HG03159 (cell line): ENCODE measurements around the gene CHD9.
"Not testable (repeated sequence)": the region's sequence is repeated elsewhere in the genome, so short reads cannot be mapped to it uniquely, and the experiment has no call there.

ENCODE experiments used
- ATAC-seq: cut with Tn5 transposase; IDR thresholded peaks from one replicate; pipeline ENCODE4 v1.9.1; 2021; ENCODE audit warnings: mild to moderate bottlenecking, moderate library complexity; ENCODE audit not compliant: unreplicated experiment

The CHD9 gene, protein sequence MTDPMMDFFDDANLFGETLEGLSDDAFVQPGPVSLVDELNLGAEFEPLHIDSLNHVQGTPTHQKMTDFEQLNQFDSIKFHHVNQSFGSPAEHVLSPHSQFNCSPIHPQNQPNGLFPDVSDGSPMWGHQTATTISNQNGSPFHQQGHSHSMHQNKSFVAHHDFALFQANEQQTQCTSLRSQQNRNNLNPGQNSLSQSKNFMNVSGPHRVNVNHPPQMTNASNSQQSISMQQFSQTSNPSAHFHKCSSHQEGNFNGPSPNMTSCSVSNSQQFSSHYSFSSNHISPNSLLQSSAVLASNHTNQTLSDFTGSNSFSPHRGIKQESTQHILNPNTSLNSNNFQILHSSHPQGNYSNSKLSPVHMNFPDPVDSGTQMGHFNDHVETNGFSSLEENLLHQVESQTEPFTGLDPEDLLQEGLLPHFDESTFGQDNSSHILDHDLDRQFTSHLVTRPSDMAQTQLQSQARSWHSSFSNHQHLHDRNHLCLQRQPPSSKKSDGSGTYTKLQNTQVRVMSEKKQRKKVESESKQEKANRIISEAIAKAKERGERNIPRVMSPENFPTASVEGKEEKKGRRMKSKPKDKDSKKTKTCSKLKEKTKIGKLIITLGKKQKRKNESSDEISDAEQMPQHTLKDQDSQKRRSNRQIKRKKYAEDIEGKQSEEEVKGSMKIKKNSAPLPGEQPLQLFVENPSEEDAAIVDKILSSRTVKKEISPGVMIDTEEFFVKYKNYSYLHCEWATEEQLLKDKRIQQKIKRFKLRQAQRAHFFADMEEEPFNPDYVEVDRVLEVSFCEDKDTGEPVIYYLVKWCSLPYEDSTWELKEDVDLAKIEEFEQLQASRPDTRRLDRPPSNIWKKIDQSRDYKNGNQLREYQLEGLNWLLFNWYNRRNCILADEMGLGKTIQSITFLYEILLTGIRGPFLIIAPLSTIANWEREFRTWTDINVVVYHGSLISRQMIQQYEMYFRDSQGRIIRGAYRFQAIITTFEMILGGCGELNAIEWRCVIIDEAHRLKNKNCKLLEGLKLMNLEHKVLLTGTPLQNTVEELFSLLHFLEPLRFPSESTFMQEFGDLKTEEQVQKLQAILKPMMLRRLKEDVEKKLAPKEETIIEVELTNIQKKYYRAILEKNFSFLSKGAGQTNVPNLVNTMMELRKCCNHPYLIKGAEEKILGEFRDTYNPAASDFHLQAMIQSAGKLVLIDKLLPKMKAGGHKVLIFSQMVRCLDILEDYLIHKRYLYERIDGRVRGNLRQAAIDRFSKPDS (N-terminal part only)

DNA sequence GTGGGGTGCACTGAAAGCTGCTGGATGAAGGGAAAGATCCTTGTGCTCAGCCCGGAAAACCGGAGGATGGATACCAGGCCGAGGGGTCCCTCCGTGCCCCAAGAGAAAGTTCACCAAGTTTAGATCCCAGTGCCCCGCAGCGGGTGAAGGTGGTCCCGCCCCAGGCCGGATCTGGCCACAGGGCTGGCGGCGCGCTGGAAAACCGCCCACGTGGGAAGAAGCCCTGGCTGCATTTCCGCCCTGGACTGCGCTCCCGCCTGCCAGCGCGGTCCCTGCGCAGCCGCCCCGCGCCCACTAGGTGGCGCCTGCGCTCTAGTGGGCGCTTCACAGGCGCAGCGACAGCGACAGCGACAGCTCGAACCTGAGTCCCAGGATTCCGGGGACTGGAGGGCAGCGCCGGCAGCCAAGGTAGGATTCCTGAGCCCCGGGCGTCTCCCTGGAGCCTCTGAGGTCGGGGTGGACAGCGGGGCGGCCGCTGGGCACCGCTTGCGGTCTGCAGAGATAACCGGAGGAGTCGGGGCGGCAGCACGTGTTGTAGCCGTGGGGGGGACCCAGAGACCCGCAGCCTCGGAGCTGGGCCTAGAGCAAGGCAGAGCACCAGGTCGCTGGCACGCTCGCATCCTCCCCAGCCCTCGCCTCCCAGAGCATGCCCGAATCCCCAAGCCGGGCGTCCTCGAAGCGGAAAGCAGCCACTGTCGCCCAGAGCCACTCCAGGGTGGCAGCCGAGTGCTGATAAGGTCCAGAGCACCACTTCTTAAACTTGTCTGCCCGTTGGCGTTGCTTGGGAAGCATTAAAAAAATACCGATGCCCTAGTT lies at the start of gene CHD9:
CHD9 (plus strand) TSS at position 322 of the 816 bp plus-strand sequence. CDS start 101,099 bp downstream, outside the sequence.
- peak; percentile 79 for ATAC-seq

GRCh38 chr16:53007095-53007494 lies 47.7 kb upstream of the CHD9 start:
- no peak for ATAC-seq

- no peak for ATAC-seq
These were observed 40.5 kb upstream of the CHD9 start for GRCh38 chr16:53014287-53014686.

- no peak for ATAC-seq
These were observed 35.9 kb upstream of the CHD9 start for GRCh38 chr16:53018834-53019416.

DNA sequence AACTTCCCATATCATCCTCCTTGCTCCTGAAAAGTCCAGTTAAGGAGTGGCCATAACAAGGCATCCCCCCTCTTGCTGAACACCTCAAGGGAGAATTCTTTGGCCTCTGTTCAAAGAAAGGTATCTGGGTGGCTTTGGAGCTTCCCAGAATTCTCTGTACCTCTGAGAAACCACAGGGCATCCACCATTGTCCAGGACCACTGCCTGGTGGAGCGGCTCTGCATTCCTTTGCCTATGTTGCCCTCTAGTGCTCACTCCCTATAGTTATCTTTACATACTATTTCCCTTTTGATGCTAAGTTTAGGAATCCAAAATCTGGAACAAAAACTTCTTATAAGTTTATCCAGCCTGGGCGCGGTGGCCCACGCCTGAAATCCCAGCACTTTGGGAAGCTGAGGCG lies 32.4 kb upstream of the CHD9 start:
- no peak for ATAC-seq

DNA sequence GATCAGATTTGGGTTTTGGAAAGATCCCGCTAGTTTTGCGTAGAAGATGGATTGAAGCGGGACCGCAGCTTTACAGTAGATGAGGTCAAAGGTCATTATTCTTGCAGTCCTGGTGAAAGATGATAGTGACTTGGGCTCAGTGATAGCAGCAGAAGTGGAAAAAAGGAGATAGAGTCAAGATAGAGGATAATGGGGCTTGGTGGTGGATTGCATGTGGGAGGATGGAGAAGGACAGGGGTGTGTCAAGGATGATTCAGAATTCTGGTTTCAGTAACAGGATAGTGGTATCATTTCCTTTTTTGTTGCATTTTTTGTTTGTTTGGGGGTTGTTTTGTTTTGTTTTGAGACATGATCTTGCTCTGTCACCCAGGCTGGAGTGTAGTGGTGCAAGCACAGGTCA lies 30.7 kb upstream of the CHD9 start:
- ATAC-seq = peak; percentile 46

DNA sequence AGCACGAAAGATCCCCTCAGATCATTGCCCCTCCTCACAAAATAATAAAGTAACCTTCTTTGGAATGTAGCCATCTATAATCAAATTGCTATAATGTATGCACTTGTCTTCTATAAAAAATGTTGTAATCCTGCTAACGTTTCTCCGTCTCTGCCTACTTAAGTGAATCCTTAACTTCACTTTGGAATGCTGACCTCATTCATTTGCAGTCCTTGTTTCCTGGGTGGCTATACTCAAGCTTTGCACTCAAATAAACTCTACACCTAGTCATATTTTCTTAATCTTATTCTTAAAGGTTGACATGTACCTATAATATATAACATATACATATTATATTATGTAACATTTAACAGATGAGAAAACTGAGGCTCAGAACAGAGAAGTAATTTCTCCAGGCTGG lies 24.8 kb upstream of the CHD9 start:
- ATAC-seq = no peak

DNA sequence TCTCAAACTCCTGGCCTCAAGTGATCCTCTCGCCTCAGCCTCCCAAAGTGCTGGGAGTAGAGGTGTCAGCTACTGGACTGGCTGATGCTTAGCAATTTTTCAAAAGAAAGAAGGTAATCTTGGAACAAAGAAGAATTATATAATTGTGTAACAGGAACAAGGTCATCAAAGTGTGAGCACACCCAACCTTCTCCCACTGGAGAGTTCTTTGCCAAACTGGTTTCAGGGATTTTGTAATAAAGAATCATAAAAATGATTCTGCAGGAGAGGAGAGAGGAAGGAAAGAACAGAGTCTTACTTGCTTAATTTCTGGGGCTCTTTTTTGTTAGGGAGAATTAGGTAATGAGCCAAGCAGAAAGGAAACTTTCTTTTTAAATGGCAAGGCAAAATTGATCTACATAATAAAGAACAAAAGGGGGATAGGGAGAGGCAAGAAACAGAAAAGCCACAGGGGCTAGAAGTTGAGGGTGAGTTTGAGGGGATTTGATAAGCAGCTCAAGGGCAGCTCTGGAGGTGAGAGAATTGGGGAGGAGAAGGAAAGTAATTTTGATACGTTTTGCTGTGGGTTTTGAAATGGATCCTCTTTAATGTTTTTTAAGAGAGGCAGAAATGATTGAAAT lies 23.4 kb upstream of the CHD9 start:
- ATAC-seq = no peak

DNA sequence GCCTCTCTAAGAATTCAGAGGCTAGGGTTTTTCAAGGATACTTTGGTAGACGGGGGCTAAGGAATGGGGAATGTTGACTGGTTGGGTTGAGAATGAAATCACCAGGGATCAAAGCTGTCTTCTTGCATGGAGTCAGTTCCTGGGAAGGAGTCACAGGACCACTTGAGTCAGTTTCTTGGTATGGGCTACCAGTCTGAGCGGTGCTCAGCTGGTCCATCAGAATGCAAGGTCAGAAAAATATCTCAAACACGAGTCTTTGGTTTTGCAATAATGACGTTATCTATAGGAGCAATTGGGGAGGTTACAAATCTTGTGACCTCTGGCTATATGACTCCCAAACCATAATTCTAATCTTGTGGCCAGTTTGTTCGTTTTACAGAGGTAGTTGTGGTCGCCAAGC lies 20.5 kb upstream of the CHD9 start:
- ATAC-seq = no peak

DNA sequence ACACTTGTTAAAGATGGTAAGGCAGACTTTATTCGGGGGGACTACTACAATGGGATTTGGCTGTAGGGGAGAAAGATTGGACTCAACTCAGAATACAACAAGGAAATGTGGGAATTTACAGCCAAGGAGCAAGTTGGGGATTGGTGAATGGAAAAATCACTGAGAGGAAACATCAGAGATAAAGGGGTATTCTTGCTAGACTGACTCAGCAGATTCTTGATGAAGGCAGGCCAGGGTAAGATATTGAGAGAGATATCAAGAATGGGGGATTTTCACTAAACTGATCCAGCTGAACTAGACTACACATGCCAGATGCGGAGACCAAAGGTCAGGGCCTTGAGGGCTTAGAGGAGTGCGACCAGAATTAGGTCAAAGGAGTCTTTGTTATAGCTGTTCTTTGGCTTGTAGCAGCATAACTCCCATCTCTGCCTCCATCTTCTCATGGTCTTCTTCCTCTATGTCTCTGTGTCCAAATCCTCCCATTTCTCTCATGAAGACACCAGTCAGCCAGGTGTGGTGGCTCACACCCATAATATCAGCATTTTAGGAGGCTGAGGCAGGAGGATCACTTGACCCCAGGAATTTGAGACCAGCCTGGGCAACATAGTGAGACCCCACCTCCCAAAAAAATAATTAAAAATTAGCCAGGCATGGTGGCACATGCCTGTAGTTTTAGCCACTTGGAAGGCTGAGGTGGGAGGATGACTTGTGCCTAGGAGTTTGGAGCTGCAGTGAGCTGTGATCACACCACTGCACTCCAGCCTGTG lies 19.4 kb upstream of the CHD9 start:
- no peak for ATAC-seq

GRCh38 chr16:53036066-53036465 lies 18.7 kb upstream of the CHD9 start:
- ATAC-seq = no peak

- ATAC-seq = not testable (repeated sequence)
These were observed 18.1 kb upstream of the CHD9 start for GRCh38 chr16:53036711-53037110.

DNA sequence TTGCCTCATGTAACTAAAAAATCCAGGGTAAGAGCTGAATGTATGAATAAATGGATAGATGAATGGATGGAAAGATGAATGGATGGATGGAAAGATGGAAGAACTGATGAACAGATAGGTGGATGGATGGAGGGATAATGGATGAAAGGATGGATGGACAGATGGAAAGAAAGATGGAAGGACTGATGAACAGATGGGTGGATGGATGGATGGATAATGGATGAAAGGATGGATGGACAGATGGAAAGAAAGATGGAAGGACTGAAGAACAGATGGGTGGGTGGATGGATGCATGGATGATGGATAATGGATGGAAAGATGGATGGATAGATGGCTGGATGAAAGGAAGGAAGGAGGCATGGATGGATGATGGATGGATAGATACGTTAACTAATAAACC lies 14.0 kb upstream of the CHD9 start:
- no peak for ATAC-seq

DNA sequence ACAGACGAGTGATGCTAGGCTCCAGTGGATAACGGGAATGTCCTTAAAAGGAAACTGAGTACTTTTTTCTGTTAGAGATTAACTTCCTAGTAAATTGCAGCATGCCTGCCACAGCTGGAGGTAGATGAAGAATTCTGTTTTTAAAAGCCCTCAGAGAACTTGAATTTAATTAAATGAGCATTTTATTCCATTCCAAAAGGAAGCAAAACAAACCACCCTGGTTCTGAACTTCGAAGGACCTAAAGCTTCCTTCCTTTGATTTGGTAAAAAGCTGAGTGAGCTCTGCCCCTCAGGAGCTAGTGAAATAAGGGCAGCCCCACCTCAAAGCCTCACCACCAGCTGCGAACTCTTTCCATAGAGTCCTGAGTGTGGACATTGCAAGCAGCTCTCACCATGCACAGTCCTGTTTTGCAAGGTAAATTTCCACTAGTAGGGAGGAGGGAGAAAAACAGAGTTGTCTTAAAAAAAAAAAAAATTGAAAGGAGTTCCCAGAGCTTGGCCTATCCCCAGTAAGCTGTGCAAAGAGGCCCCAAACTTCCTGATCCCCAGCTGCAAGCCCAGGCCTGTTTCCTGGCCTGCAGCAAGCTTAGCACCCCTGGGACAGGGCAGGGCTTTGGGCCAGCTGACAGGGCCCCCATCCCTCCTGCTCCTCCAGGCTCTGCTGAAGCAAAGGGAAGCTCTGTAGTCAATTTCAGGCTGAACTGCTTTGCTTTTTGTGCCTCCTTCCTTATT lies 13.3 kb upstream of the CHD9 start:
- no peak for ATAC-seq

DNA sequence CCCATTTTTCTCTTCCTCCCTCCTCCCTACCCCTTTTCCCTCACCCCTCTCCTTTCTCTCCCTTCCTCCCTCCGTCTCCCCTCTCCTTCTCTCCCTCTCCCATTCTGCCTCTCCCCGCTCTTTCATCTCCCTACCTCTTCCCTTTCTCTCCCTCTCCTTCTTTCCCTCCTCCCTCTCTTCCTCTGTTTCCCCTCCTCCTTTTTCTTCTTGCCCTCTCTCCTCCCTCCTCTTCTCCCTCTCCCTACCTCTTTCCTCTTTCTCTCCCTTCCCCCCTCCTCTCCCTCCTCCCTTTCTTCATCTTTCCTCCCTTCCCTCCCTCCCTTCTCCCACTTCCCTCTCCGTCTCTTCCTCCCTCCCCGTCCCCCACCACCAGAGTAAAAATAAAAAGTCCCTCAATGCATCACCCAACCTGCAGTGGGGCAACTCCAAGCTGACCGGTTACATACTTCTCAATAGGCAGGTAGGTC lies 12.5 kb upstream of the CHD9 start:
- no peak for ATAC-seq

DNA sequence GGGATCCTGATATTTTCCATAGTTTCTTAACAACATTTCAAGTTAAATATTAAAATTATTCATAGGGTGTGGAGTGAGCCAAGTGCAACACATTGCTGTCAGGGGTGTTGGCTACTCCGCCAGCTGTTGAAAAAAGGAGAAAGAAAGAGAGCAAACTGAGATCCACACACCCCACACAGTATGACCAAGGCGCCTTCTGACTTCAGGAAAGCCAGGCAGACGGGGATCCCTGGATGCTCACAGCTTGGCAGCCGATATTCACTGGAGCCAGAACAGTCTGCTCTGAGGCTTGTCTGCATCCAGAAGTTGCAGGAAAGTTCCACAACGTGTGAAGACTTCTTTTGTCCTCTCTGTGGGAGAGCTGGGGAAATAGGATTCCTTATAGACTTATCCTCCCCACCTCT lies 11.4 kb upstream of the CHD9 start:
- no peak for ATAC-seq

DNA sequence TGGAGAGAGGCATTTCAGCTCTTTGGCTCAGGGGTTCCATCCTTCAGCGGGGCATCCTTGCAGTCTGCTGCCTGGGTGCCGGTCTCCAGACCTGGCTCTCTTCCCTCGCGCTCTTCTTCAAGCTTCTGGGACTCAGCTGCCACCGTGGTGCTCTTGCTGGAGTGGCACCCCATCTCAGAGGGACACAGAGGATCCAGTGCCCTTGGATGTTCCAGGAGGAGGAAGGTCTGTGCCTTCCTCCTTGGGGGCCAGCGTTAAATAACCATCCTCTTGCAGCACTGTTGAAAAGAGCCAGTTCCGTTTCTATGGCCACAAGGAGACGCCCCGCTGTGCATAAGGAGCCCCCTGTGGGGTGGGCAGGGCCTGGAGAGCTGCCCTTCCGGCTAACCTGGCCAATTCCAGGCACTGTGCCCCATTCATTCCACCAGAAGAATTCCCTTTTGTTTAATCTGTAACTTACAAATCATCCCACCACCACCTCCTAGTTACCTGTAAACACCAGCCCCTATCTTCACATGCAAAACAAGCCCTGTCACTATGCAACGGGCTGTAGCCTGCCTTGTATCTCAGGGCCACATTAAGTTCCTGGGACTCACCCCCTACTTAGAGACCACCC lies 10.7 kb upstream of the CHD9 start:
- ATAC-seq = no peak
